ENCODE data around the gene KRTAP10-10. TPM values are rescaled to one million over a fixed set of nuclear protein-coding genes. Genes with fewer than 3 reads are reported as not detected.
"Not testable (repeated sequence)": the region's sequence is repeated elsewhere in the genome, so short reads cannot be mapped to it uniquely, and the experiment has no call there.

KRTAP10-10 gene, protein sequence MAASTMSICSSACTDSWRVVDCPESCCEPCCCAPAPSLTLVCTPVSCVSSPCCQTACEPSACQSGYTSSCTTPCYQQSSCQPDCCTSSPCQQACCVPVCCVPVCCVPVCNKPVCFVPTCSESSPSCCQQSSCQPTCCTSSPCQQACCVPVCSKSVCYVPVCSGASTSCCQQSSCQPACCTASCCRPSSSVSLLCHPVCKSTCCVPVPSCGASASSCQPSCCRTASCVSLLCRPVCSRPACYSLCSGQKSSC
- not detected in 2 replicates for total RNA-seq

DNA sequence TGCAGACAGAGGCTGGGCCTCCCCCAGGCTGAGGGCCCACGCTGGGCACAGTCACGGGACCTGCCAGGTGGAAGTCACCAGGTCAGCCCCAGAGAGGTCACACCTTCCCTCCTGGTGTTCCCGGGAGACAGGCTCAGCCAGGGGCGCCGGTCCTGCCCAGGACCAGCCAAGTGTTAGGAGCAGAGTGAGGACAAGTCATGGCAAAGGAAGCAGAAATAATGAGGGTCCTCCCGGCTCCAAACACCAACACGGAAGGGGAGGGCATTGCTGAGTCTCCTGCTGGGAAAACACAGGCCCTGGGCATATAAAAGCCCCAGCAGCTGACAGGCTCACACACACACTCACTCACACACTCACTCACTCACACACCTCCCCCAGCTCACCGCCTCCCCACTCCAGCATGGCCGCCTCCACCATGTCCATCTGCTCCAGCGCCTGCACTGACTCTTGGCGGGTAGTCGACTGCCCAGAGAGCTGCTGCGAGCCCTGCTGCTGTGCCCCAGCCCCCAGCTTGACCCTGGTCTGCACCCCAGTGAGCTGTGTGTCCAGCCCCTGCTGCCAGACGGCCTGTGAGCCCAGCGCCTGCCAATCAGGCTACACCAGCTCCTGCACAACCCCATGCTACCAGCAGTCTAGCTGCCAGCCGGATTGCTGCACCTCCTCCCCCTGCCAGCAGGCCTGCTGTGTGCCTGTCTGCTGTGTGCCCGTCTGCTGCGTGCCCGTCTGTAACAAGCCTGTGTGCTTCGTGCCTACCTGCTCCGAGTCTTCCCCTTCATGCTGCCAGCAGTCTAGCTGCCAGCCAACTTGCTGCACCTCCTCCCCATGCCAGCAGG lies at the start of gene KRTAP10-10:
Gene KRTAP10-10, plus strand, starts transcription at position 339 of the 833 bp plus-strand sequence. Its CDS starts 62 bp downstream, at position 401.
- no peak for DNase-seq (ENCODE audit: low read depth in 2 of 2)

DNA sequence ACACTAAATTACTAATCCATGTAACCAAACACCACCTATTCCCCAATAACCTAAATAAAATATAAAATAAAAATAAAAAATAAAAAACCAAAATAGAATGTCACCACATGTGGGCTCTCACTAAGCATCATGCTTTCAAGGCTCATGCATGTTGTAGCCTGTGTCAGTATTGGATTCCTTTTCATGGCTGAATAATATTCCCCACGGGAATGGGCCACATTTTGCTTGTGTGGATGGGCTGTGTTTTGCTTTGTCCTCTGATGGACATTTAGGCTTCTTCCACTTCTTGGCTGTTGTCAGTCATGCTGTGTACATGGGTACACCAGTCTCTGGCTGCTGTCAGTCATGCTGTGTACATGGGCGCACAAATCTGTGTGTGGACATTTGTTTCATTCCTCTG lies 48.1 kb upstream of the KRTAP10-10 start:
- no peak for DNase-seq (ENCODE audit: low read depth in 2 of 2)

DNA sequence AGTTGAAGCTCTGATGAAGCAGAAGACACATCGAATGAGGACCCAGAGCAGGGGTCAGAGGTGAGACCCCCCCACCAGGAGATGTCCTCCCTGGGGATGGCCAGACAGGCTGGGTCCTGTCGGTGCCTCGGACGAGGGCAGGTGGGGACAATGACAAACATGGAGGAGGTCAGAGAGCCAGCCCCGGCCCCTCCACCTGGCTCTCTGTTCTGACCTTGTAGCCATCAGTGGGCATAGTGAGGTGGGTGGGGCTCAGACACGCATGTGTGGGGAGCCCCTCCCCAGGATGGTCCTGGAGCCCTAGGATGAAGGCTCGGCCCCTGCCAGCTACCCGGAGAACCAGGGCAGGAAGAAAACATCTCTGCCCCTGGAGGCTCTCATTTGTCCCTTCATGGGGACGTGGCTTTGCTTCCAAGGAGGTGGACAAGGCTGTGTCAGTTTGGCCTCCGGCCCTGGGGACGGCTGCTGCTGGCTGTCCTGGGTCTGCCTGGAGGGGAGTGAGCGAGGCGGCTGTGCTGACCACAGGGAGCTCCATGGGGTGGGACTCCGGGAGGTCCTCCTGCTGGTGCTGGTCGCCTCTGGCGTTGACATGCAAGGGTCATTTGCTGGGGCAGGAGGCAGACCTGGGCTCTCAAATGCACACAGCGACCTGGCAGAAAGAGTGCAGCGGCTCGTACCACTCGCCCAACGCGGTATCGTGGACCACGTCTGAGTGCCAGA lies 47.4 kb upstream of the KRTAP10-10 start:
- DNase-seq (ENCODE audit: low read depth in 2 of 2): no peak

DNA sequence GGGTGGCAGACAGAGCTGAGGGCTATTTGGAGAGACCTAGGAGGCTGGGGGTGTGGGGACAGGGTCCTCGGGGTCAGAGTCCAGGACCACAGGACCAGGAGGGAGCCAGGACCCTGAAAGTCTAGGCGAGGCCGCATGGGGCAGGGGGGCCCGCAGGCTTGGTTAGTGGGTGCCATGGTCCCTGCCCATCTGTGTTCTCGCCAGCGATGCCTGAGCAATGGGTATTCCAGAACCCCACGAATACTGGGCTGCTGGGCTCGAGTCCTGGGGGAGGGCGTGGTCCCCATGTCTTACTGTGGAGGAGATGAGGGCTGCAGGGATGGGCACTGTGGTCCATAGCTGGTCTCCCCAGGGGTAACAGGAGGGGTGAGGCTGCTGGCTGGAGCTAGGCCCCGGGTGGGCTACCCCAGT lies 46.8 kb upstream of the KRTAP10-10 start:
- no peak for DNase-seq (ENCODE audit: low read depth in 2 of 2)

DNA sequence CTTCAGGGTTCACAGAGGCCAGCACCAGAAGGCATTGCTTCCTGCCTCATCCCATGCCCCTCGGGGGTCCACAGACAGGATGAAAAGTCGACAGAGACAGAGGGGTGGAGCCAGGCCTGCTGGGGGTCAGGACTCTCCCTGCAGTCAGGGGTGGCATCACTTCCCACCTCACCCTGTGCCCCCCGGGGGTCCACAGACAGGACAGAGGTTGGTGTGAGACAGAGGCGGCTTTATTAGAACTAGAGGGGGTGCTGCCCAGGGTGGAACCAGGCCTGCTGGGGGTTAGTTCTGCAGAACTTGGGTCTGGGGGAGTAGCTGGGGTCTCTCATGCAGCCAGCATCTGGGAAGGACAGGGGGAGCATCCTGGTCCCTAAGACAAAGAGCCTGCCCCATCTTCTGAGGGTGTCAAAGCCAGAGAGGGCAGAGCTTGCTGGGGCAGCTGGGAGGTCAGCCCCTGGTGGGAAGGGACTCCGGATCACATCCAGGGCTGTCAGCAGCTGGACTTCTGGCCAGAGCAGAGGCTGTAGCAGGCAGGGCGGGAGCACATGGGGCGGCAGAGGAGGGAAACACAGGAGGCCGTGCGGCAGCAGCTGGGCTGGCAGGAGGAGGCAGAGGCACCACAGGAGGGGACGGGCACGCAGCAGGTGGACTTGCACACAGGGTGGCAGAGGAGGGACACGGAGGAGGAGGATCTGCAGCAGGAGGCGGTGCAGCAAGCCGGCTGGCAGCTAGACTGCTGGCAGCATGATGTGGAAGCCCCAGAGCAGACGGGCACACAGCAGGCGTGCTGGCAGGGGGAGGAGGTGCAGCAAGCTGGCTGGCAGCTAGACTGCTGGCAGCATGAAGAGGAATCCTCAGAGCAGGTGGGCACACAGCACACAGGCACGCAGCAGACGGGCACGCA lies 46.0 kb upstream of the KRTAP10-10 start:
- not testable (repeated sequence) for DNase-seq (ENCODE audit: low read depth in 2 of 2)

DNA sequence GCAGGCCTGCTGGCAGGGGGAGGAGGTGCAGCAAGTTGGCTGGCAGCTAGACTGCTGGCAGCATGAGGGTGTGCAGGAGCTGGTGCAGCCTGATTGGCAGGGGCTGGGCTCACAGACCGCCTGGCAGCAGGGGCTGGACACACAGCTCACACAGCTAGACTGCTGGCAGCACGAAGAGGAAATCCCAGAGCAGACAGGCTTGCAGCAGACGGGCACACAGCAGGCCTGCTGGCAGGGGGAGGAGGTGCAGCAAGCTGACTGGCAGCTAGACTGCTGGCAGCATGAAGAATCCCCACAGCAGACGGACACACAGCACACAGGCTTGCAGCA lies 45.4 kb upstream of the KRTAP10-10 start:
- not testable (repeated sequence) for DNase-seq (ENCODE audit: low read depth in 2 of 2)

DNA sequence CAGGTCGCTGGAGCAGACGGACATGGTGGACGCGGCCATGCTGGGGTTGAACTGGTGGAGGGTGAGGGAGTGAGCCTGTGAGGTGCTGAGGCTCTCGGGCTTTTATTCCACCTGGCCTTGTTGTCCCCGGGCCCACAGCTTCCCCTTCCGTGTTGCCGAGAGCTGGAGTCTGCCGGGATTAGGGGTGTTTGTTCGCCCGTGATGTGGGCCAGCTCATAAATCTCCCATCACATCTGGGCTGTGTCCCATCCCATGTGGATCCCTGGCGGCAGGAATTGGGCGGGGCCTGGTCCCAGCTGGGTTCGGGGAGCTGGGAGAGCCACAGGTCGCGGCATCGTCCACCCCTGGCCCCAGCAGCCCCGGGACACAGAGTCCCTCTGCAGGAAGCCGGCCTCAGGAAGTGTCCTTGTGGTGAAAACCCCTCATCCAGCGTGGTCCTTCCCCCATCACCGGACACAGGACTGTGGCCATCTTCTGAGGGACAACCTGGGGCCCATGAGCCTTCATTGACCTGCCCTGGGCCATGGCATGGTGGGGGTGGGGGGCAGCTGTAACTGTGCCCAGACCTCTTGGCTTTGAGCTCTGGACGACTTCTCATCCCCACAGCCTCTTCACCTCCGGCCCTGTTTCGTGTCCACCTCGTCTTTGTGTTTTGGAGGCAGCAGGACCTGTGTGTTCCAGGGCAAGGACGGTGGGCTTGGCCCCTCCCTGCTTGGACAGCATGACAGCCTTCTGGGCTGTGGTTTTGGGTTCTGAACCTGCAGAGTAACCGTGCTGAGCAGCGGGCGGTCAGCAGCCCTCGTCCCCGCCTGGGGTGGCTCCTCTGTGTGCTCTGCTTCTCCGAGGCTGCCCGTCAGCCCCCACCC lies 44.5 kb upstream of the KRTAP10-10 start, which contains the start of gene KRTAP10-6:
Gene KRTAP10-6, minus strand, starts transcription at position 60 of the 866 bp plus-strand sequence. Its CDS starts 21 bp downstream, at position 39.
- DNase-seq (ENCODE audit: low read depth in 2 of 2): no peak

DNA sequence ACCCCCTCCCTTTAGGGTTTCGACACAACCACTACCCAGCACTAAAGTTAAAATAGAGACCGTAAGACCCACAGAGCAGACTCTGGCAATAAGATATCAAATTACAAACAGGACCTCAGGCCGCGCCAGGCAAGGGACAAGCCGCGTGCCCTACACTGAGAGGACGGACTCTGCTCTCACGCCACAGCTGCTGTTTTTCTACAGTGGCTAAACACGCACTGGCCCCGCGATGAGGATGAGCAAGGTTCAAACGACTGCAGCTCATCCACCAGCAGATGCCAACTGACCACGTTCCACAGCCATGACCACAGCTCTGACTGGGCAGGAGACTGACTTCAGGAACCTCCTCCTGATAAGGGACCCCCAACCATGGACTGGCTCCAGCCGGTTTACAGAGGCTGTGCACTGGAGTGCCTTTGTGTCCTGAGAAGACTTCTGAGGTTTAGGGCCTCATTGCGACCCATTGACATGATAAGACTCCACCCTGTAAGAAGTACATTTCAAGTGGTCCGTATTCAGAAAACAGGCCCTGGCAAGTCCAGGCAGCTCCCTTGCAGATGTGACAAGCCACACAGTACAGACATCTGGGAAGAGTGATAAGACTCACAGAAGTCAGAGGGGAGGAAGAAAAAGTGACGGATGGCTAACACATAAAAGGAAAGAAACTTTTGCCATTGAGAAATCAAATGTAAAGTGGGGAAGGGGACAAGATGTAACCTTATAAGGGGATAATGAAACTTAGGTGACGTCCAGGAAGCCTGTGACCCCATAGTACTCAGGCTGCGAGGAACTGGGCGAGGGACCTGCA lies 43.4 kb upstream of the KRTAP10-10 start:
- DNase-seq (ENCODE audit: low read depth in 2 of 2): no peak

DNA sequence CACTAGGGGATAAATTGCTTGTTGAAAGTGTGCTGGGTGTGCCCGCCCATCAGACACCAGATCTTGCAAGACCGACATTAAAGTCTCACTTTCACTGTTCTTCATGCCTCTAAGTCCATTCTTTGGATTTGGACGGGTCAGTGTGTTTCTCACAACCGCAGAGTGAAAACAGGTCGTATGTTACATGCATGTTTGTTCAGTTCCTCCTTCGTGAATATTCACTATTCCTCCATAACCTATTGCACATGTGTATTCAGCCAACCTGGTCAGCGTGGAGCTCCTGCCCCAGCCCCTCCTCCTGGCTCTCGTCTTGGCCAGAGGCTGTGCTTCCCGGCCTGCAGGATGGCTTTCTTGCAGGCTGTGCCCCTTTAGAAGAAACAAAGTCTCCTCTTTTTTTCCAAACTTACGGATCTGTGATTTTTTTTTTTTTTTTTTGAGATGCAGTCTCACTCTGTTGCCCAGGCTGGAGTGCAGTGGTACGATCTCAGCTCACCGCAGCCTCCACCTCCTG lies 42.7 kb upstream of the KRTAP10-10 start:
- DNase-seq (ENCODE audit: low read depth in 2 of 2): no peak

DNA sequence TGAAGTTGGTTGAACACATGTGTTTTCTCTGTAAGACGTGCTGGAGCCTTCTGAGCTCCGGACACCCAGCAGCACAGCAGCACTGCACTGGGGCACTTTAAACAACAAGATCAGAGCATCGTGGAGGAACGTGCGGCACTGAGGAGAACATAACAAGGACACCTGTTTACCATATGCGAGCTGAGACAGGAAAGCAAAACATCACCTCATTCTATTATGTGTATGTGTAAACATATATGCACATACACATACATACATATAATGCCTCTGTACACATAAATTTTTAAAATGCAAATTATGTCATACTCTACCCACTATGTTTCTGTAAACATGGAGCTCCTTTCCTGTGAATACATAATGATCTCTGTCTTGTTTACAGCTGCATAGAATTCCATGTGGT lies 41.6 kb upstream of the KRTAP10-10 start:
- no peak for DNase-seq (ENCODE audit: low read depth in 2 of 2)

DNA sequence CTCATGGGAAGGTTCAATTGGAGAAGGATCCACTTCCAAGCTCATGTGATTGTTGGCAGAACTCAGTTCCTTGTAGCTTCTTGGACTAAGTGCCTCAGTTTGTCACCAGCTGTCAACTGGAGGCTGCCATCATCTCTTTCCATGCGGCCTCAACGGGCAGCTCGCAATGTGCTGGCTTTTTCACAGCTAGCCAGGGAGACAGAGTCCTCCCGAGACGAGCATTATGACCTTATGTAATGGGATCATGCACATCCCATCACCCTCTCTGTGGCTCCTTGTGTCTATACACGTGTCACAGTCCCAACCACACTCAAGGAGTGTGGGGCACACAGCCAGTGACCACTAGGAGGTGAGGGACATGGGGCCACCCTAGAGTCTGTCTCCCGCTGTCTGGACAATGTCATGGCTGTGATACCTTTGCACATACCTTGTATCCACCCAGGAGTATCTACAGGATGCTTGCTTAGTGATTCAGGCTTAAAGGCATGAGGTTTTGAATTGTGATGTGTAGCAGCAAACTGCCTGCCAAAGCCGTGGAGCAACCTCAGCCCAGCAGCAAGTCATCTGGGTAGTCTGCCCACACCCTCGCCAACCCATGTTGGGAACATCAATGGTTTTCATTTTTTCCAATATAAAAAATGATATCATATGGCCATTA lies 41.0 kb upstream of the KRTAP10-10 start:
- no peak for DNase-seq (ENCODE audit: low read depth in 2 of 2)

DNA sequence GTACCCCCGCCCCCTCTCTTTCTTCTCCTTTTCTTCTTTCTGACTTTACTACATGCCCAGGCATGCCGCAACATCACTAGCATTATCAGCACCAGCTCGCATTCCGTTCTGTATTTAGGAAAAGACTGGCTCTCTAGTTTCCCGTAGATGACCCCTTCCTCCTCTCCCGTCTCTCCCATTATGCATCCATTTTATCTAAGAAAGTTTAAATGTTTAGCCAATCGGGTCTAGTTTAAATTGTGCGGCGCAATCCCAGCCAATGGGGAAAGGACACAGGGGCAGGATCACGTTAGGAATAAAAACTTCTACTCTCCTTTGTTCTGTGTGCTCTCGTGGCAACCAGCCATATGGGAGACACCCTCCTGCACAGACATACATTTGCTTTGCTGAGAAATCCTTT lies 39.1 kb upstream of the KRTAP10-10 start:
- no peak for DNase-seq (ENCODE audit: low read depth in 2 of 2)

DNA sequence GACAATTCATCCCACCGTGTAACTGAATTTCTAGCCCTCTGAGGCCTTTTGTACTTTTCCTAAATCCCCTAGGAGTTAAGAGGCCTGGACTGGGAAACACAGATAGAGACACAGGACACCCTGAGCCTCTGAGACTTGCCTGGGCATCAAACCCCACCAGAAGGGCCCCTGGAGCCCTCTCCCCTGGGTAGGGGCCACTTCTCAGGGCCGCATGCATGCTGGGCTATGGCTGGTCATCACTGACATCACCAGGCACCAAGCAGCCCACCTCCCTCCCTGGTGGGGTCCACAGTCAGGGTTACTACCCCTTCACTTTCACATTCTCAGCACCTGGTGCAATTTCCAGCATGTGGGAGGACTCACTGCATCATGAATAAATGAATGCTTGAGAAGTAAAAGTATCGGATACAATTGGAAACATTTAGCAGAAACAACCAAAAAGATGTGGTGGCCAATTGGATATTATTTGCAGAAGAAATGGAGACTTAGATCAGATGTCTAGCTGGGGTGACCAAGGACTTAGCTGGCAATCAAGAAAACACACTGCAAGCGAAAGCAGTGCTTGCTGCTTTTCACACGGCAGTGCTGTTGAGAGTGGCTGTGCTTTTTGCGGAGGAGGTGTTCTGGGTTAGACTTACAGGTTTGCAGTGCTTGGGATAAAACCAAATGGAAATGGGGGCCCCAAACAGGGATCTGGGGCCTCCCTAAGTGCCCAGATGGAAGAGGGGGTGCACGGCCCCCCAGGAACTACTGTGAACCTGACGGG lies 37.7 kb upstream of the KRTAP10-10 start:
- no peak for DNase-seq (ENCODE audit: low read depth in 2 of 2)

DNA sequence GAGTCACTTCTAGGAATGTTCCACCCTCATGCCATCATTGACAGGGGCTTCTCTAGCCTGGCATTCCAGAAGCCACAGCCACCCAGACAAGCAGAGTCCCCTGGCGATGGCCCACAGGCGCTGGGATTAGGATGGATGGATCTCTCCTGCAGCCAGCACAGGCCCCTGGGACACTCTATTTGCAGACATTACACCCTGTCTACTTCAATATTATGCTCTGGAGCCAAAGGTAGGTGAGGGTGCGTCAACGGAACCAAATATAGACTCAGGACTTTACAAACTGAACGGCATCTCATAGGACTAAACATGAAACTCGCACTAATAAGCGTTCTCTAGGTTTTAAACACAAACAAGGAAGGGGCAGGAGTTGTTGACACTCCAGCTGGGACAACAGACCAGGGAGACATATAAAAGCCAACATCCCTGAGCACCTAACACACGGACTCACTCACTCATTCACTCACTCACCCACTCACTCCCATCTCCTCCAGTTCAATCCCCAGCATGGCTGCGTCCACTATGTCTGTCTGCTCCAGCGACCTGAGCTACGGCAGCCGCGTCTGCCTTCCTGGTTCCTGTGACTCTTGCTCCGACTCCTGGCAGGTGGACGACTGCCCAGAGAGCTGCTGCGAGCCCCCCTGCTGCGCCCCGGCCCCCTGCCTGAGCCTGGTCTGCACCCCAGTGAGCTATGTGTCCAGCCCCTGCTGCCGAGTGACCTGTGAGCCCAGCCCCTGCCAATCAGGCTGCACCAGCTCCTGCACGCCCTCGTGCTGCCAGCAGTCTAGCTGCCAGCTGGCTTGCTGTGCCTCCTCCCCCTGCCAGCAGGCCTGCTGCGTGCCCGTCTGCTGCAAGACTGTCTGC lies 36.8 kb upstream of the KRTAP10-10 start, which contains the start of gene KRTAP10-7:
Gene KRTAP10-7, plus strand, starts transcription at position 480 of the 861 bp plus-strand sequence. Its CDS starts 25 bp downstream, at position 505.
- DNase-seq (ENCODE audit: low read depth in 2 of 2): not testable (repeated sequence)

DNA sequence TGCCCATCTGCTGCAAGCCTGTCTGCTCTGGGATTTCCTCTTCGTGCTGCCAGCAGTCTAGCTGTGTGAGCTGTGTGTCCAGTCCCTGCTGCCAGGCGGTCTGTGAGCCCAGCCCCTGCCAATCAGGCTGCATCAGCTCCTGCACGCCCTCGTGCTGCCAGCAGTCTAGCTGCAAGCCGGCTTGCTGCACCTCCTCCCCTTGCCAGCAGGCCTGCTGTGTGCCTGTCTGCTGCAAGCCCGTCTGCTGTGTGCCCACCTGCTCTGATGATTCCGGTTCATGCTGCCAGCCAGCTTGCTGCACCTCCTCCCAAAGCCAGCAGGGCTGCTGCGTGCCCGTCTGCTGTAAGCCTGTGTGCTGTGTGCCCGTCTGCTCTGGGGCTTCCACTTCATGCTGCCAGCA lies 36.1 kb upstream of the KRTAP10-10 start:
- DNase-seq (ENCODE audit: low read depth in 2 of 2): not testable (repeated sequence)

DNA sequence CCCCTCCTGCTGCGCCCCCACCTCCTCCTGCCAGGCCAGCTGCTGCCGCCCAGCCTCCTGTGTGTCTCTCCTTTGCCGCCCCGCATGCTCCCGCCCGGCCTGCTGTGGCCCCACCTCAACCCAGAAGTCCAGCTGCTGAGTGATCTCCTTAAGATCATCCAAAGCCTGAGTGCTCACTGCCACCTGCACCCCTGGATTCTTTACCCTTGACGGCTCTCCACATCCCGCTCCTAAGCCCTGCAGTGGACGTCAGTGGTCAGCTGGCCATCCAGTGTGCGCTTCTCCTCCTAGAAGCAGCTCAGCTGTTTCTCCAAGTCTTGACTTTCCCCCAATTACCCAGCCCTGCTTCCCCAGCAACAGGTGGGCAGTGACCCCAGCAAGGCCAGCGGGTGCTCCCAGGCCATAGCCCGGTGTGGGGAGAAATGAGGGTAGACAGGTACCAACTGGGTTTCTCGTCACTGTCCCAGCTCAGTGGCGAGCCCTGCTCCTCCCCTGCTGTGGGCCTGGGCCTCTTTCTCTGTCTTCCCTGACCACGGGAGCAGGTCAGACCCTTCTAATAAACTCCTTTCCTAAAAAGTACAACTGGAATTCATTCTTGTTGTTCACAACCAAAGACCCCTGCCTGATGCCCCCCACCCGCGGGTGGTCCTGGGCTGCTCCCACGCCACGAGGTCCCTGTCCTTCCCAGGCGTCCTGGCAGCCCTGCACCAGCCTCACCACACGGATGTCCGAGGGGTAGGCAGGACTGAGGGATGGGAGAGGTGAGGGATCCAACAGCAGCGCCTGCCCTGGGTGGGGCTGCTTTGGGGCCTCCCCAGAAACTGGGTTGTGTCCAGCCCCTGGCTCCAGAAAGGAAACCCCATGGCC lies 35.3 kb upstream of the KRTAP10-10 start:
- DNase-seq (ENCODE audit: low read depth in 2 of 2): no peak

Measured in dermis microvascular lymphatic vessel endothelial cell (primary cell).